MCF 10A (cell line): ENCODE measurements around the gene CRY1. TPM values are rescaled to one million over a fixed set of nuclear protein-coding genes. Genes with fewer than 3 reads are reported as not detected.

Experiments
- BruUV-seq: library from RNA; stranded (reverse); fragments of 400-500 nt; replicated peaks from 2 replicates; lab custom pipeline; 2021; lab: Mats Ljungman, UMichigan
- CTCF ChIA-PET: fragments of 300-600 bp; sonication (Branson Sonifier 250); formaldehyde crosslinking; extraction: SDS; loops from one replicate; lab custom pipeline; 2021; ENCODE audit warnings: antibody characterized with exemption, inconsistent platforms; lab: Yijun Ruan, JAX
- POLR2A ChIA-PET: fragments of 300-600, 350-650 bp; sonication (Branson Sonifier 250); formaldehyde crosslinking; extraction: SDS; loops from one replicate; lab custom pipeline; 2020; ENCODE audit warnings: antibody characterized with exemption, inconsistent platforms; lab: Yijun Ruan, JAX
- DNase-seq: peaks from one replicate; pipeline ENCODE4 v3.0.0-alpha.2; 2018; ENCODE audit not compliant: unreplicated experiment
- H3K27ac Mint-ChIP-seq: one replicate; pipeline ENCODE4 v1.8.0; 2022; ENCODE audit warnings: mild to moderate bottlenecking, low read depth, mixed read lengths; ENCODE audit not compliant: unreplicated experiment
- H3K27me3 Mint-ChIP-seq: one replicate; pipeline ENCODE4 v1.8.0; 2022; ENCODE audit warnings: mixed read lengths; ENCODE audit not compliant: insufficient read depth, unreplicated experiment
- H3K36me3 Mint-ChIP-seq: one replicate; pipeline ENCODE4 v1.8.0; 2022; ENCODE audit warnings: mild to moderate bottlenecking, moderate library complexity, mixed read lengths; ENCODE audit not compliant: insufficient read depth, unreplicated experiment
- H3K4me1 Mint-ChIP-seq: one replicate; pipeline ENCODE4 v1.8.0; 2022; ENCODE audit warnings: mixed read lengths; ENCODE audit not compliant: insufficient read depth, unreplicated experiment
- H3K4me3 Mint-ChIP-seq: one replicate; pipeline ENCODE4 v1.8.0; 2022; ENCODE audit warnings: mild to moderate bottlenecking, moderate library complexity, mixed read lengths; ENCODE audit not compliant: unreplicated experiment
- H3K9me3 Mint-ChIP-seq: one replicate; pipeline ENCODE4 v1.8.0; 2022; ENCODE audit warnings: mixed read lengths; ENCODE audit not compliant: unreplicated experiment
- intact Hi-C: fragments of 100-400 bp; cut with micrococcal nuclease; formaldehyde crosslinking; loops from 2 replicates; pipeline ENCODE4 v1.14.1; 2022
- total RNA-seq: library from RNA; stranded (reverse); gene quantifications from 2 replicates; pipeline ENCODE4 v1.2.3, GENCODE V29; 2022
- TF ChIP-seq, protein P1 (sequence below): fragments of 200-600 bp; IDR thresholded peaks from one replicate; pipeline ENCODE4 v1.8.0; 2022; ENCODE audit warnings: antibody characterized with exemption, mild to moderate bottlenecking; ENCODE audit not compliant: unreplicated experiment

Gene CRY1
- total RNA-seq, 1 experiment from 2014 or later = 11.6 TPM

DNA sequence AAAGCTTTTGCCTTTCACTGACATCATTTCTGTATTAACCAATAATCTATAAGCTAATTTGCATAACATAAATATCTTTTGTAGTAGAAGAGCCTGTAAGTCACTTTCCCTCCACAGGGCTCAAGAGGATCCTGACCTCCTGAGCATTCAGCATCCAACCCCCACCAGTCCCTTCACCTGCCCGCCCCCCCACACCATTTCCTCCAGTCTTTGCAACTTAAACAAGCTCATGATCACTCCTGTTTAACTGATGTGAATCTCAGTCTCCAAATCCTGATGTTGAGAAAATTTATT, 12.0 kb upstream of the CRY1 start:
- H3K4me1 Mint-ChIP-seq = no peaks in the 10 kb centered on the region
- no peak overlapping the region for H3K4me3 Mint-ChIP-seq
- H3K36me3 Mint-ChIP-seq = no peaks in the 10 kb centered on the region
- no peak overlapping the region for H3K27ac Mint-ChIP-seq
- no TSS peak for BruUV-seq
- no peak for DNase-seq
- no peaks in the 10 kb centered on the region for H3K9me3 Mint-ChIP-seq
- CTCF ChIA-PET = interaction anchor here (0.6 to 3.0 kb wide), 20 partner anchors 9 to 721 kb away, joined by 3 to 22 read pairs (median 4); partner anchors contain the start of gene CRY1
- intact Hi-C loops = no loop called here
- TF ChIP-seq, protein P1, sequence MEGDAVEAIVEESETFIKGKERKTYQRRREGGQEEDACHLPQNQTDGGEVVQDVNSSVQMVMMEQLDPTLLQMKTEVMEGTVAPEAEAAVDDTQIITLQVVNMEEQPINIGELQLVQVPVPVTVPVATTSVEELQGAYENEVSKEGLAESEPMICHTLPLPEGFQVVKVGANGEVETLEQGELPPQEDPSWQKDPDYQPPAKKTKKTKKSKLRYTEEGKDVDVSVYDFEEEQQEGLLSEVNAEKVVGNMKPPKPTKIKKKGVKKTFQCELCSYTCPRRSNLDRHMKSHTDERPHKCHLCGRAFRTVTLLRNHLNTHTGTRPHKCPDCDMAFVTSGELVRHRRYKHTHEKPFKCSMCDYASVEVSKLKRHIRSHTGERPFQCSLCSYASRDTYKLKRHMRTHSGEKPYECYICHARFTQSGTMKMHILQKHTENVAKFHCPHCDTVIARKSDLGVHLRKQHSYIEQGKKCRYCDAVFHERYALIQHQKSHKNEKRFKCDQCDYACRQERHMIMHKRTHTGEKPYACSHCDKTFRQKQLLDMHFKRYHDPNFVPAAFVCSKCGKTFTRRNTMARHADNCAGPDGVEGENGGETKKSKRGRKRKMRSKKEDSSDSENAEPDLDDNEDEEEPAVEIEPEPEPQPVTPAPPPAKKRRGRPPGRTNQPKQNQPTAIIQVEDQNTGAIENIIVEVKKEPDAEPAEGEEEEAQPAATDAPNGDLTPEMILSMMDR = no peak
- peaks cover 19% of the 10 kb centered on the region for H3K27me3 Mint-ChIP-seq
- POLR2A ChIA-PET = interaction anchor here (0.9 to 1.4 kb wide), 3 partner anchors 12 to 21 kb away, joined by 3 to 6 read pairs (median 3); partner anchors contain the start of gene CRY1

DNA sequence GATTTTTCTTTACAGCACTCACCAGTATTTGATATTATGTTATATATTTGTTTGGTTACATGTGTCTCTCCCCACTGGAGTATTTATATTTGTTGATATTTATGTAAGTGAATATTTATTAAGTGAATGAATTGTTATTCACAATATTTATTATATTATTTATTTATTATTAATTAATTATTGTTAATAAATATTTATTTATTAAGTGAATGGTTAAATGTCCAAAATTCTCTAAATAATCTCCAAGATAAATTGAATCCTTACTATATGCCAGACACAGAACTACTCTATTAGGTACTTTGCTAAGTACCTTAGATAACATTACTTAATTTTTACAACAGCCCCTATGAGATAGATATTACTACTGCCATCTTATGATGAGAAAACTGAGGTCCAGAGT, 10.2 kb upstream of the CRY1 start:
- Mint-ChIP-seq H3K36me3 (no peaks in the 10 kb centered on the region), H3K4me3 (no peak overlapping the region), H3K9me3 (no peaks in the 10 kb centered on the region), H3K4me1 (no peaks in the 10 kb centered on the region), H3K27me3 (peaks cover 30% of the 10 kb centered on the region), H3K27ac (no peak overlapping the region)
- ChIA-PET CTCF (interaction anchor here (0.6 to 0.7 kb wide), 3 partner anchors 11 to 346 kb away, joined by 3 to 5 read pairs (median 3); no protein-coding TSS in a partner anchor), POLR2A (no interaction called here)
- no TSS peak for BruUV-seq
- intact Hi-C loops = no loop called here
- DNase-seq = no peak
- TF ChIP-seq, protein P1 = no peak

DNA sequence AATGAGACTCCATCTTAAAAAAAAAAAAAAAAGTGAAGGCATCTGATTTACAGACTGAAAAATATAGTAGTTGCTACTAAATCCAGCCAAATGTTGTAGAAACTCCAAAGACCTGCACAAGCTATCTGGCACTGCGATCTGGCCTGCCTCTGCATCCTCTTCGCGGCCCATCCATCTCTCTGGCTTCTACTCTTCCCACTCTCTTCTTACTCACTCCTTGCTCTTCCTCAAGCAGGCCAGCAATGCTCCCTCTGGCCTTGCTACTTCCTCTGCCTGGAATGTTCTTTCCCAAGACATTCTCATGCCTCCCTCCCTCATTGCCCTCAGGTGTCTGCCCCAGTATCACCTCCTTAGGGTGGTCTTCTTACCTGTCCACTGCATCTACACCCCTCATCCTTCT, 9.7 kb upstream of the CRY1 start:
- Mint-ChIP-seq H3K27me3 (peaks cover 34% of the 10 kb centered on the region), H3K4me3 (no peak overlapping the region), H3K9me3 (no peaks in the 10 kb centered on the region), H3K36me3 (no peaks in the 10 kb centered on the region), H3K4me1 (no peaks in the 10 kb centered on the region), H3K27ac (no peak overlapping the region)
- BruUV-seq = no TSS peak
- ChIA-PET CTCF (interaction anchor here (0.6 to 0.7 kb wide), 3 partner anchors 11 to 119 kb away, joined by 3 to 5 read pairs (median 5); no protein-coding TSS in a partner anchor), POLR2A (no interaction called here)
- intact Hi-C loops = no loop called here
- TF ChIP-seq, protein P1 = no peak
- no peak for DNase-seq

DNA sequence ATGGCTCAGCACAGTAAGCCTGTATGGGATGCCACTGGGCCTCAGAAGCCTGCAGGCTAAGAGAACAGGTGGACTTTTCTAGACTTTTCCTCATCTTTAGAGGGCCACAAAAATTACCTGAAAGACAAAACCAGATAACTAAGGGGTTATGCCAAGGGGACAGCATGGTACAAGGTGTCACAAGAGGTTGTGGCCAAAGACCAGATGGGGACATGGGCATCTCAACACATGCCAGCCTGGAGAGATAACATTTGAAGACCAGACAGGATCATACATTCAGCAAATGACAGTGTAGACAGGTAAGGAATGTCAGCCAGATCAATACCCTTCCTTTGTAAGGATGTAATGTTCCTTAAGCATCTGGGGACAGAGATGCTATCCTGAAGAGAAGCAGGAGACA, 8.9 kb upstream of the CRY1 start:
- no peak overlapping the region for H3K27ac Mint-ChIP-seq
- H3K27me3 Mint-ChIP-seq = peaks cover 37% of the 10 kb centered on the region
- H3K4me3 Mint-ChIP-seq = no peak overlapping the region
- BruUV-seq = no TSS peak
- H3K9me3 Mint-ChIP-seq = no peaks in the 10 kb centered on the region
- ChIA-PET POLR2A (interaction anchor here (0.6 kb wide), 1 partner anchor 9 kb away, joined by 3 read pairs; no protein-coding TSS in a partner anchor), CTCF (no interaction called here)
- TF ChIP-seq, protein P1 = no peak
- no peaks in the 10 kb centered on the region for H3K4me1 Mint-ChIP-seq
- intact Hi-C loops = no loop called here
- DNase-seq = no peak
- no peaks in the 10 kb centered on the region for H3K36me3 Mint-ChIP-seq
